ENCODE data around the gene SBK1.
"Not testable (repeated sequence)": the region's sequence is repeated elsewhere in the genome, so short reads cannot be mapped to it uniquely, and the experiment has no call there.

Gene SBK1

GRCh38 chr16:28308794-28309584, 16.7 kb downstream of the SBK1 start:
- DNase-seq (ENCODE audit: low read depth in 2 of 2), result no peak

GRCh38 chr16:28309811-28310311, 17.5 kb downstream of the SBK1 start:
- DNase-seq (ENCODE audit: low read depth in 2 of 2), result peak; percentile 61 to 74

- no peak for DNase-seq (ENCODE audit: low read depth in 2 of 2)
These were observed 18.5 kb downstream of the SBK1 start for GRCh38 chr16:28310796-28311195.

- no peak for DNase-seq (ENCODE audit: low read depth in 2 of 2)
These were observed 19.1 kb downstream of the SBK1 start for GRCh38 chr16:28311413-28311812.

GRCh38 chr16:28311913-28312312, 19.6 kb downstream of the SBK1 start:
- no peak for DNase-seq (ENCODE audit: low read depth in 2 of 2)

- DNase-seq (ENCODE audit: low read depth in 2 of 2), result no peak
These were observed 20.0 kb downstream of the SBK1 start for GRCh38 chr16:28312327-28312726.

GRCh38 chr16:28313587-28313986, 21.3 kb downstream of the SBK1 start:
- DNase-seq (ENCODE audit: low read depth in 2 of 2), result no peak

GRCh38 chr16:28316054-28316453, 23.7 kb downstream of the SBK1 start:
- no peak for DNase-seq (ENCODE audit: low read depth in 2 of 2)

GRCh38 chr16:28317040-28317880, 24.9 kb downstream of the SBK1 start:
- DNase-seq (ENCODE audit: low read depth in 2 of 2), result peak; percentile 60 to 68

GRCh38 chr16:28318042-28318744, 25.9 kb downstream of the SBK1 start:
- DNase-seq (ENCODE audit: low read depth in 2 of 2), result no peak

- DNase-seq (ENCODE audit: low read depth in 2 of 2), result no peak
These were observed 27.2 kb downstream of the SBK1 start for GRCh38 chr16:28319476-28320022.

- no peak for DNase-seq (ENCODE audit: low read depth in 2 of 2)
These were observed 27.8 kb downstream of the SBK1 start for GRCh38 chr16:28320023-28320561.

GRCh38 chr16:28320741-28321140, 28.4 kb downstream of the SBK1 start:
- DNase-seq (ENCODE audit: low read depth in 2 of 2), result no peak

- DNase-seq (ENCODE audit: low read depth in 2 of 2), result peak; percentile 36 to 42
These were observed 29.5 kb downstream of the SBK1 start for GRCh38 chr16:28321700-28322411.

- no peak for DNase-seq (ENCODE audit: low read depth in 2 of 2)
These were observed 32.0 kb downstream of the SBK1 start for GRCh38 chr16:28324235-28324886.

GRCh38 chr16:28324887-28325279, 32.6 kb downstream of the SBK1 start:
- no peak for DNase-seq (ENCODE audit: low read depth in 2 of 2)

- peak; percentile 60 to 69 for DNase-seq (ENCODE audit: low read depth in 2 of 2)
These were observed 34.7 kb downstream of the SBK1 start for GRCh38 chr16:28326881-28327610.

- DNase-seq (ENCODE audit: low read depth in 2 of 2), result not testable (repeated sequence)
These were observed 37.9 kb downstream of the SBK1 start for GRCh38 chr16:28330232-28330631.

GRCh38 chr16:28330981-28331380, 38.7 kb downstream of the SBK1 start:
- DNase-seq (ENCODE audit: low read depth in 2 of 2), result not testable (repeated sequence)

- DNase-seq (ENCODE audit: low read depth in 2 of 2), result not testable (repeated sequence)
These were observed 40.3 kb downstream of the SBK1 start for GRCh38 chr16:28332632-28333031.
